Chondrocyte (in vitro differentiated cells): ENCODE data around the gene L1CAM. TPM values are rescaled to one million over a fixed set of nuclear protein-coding genes. Genes with fewer than 3 reads are reported as not detected.

Source experiments
- DNase-seq: peaks from one replicate; pipeline ENCODE4 v3.0.0; 2021; ENCODE audit warnings: mixed read lengths, low spot score
- H3K27ac Mint-ChIP-seq: one replicate; pipeline ENCODE4 v1.8.0; 2021; ENCODE audit warnings: mild to moderate bottlenecking, moderate library complexity, mixed read lengths; ENCODE audit not compliant: unreplicated experiment
- H3K27me3 Mint-ChIP-seq: 2 replicates; pipeline ENCODE4 v1.8.0; 2021; ENCODE audit warnings: low read depth, mixed read lengths
- H3K36me3 Mint-ChIP-seq: 2 replicates; pipeline ENCODE4 v1.8.0; 2021; ENCODE audit warnings: low read depth, mixed read lengths
- H3K4me1 Mint-ChIP-seq: 2 replicates; pipeline ENCODE4 v1.8.0; 2021; ENCODE audit warnings: low read depth, mild to moderate bottlenecking, mixed read lengths
- H3K4me3 Mint-ChIP-seq: one replicate; pipeline ENCODE4 v1.8.0; 2021; ENCODE audit warnings: mild to moderate bottlenecking, moderate library complexity, mixed read lengths; ENCODE audit not compliant: unreplicated experiment
- H3K9me3 Mint-ChIP-seq: 2 replicates; pipeline ENCODE4 v1.8.0; 2021; ENCODE audit warnings: low read depth, mixed read lengths
- CTCF ChIP-seq: fragments of 200-600 bp; sonication (generic); IDR thresholded peaks from 2 replicates; pipeline ENCODE4 v1.5.0; 2021; ENCODE audit warnings: antibody characterized with exemption, mild to moderate bottlenecking, moderate library complexity
- total RNA-seq: library from RNA; stranded (reverse); gene quantifications from 3 replicates; pipeline ENCODE4 v1.2.1, GENCODE V29; 2021

Gene L1CAM
- total RNA-seq, 1 donor from 2014 or later, result 2.5 TPM

- no peaks in the 10 kb centered on the region for H3K36me3 Mint-ChIP-seq
- TF ChIP-seq CTCF, result no peak
- H3K9me3 Mint-ChIP-seq, result no peaks in the 10 kb centered on the region
These were observed 15.1 kb downstream of the L1CAM start for GRCh38 chrX:153870791-153871360.

GRCh38 chrX:153870288-153870690 lies 15.7 kb downstream of the L1CAM start:
- no peaks in the 10 kb centered on the region for H3K9me3 Mint-ChIP-seq
- no peaks in the 10 kb centered on the region for H3K36me3 Mint-ChIP-seq
- no peak overlapping the region for H3K4me3 Mint-ChIP-seq
- no peaks in the 10 kb centered on the region for H3K4me1 Mint-ChIP-seq
- no peaks in the 10 kb centered on the region for H3K27me3 Mint-ChIP-seq
- peak; percentile 73 for DNase-seq
- no peak for TF ChIP-seq CTCF
- no peak overlapping the region for H3K27ac Mint-ChIP-seq

More at GRCh38 chrX:153870791-153871360, 15.1 kb downstream of the L1CAM start:
- H3K4me3 Mint-ChIP-seq, result no peak overlapping the region
- H3K27me3 Mint-ChIP-seq, result no peaks in the 10 kb centered on the region
- no peaks in the 10 kb centered on the region for H3K4me1 Mint-ChIP-seq
- peak; percentile 89 for DNase-seq
- H3K27ac Mint-ChIP-seq, result no peak overlapping the region

- DNase-seq, result peak; percentile 89
- Mint-ChIP-seq H3K27ac (no peak overlapping the region), H3K4me1 (no peaks in the 10 kb centered on the region), H3K36me3 (no peaks in the 10 kb centered on the region), H3K9me3 (no peaks in the 10 kb centered on the region), H3K4me3 (no peak overlapping the region), H3K27me3 (no peaks in the 10 kb centered on the region)
- TF ChIP-seq CTCF, result no peak
These were observed 16.3 kb downstream of the L1CAM start for GRCh38 chrX:153869473-153870287.

- H3K4me3 Mint-ChIP-seq, result no peak overlapping the region
- no peaks in the 10 kb centered on the region for H3K36me3 Mint-ChIP-seq
- no peaks in the 10 kb centered on the region for H3K4me1 Mint-ChIP-seq
- no peak for TF ChIP-seq CTCF
- no peaks in the 10 kb centered on the region for H3K27me3 Mint-ChIP-seq
- H3K9me3 Mint-ChIP-seq, result no peaks in the 10 kb centered on the region
- H3K27ac Mint-ChIP-seq, result no peak overlapping the region
- peak; percentile 79 for DNase-seq
These were observed 17.1 kb downstream of the L1CAM start for GRCh38 chrX:153868576-153869472.

- no peaks in the 10 kb centered on the region for H3K27me3 Mint-ChIP-seq
- H3K36me3 Mint-ChIP-seq, result no peaks in the 10 kb centered on the region
- H3K4me3 Mint-ChIP-seq, result no peak overlapping the region
- no peaks in the 10 kb centered on the region for H3K4me1 Mint-ChIP-seq
- no peak overlapping the region for H3K27ac Mint-ChIP-seq
- TF ChIP-seq CTCF, result no peak
- no peaks in the 10 kb centered on the region for H3K9me3 Mint-ChIP-seq
- DNase-seq, result no peak
These were observed 18.3 kb downstream of the L1CAM start for GRCh38 chrX:153867671-153868070.
